SKM-1 treated with dmso at 0.1 percent for 144 hours (cell line): ENCODE data around the gene TLK2.
A peak's percentile ranks its signal among the peaks of the same experiment; 100 is the strongest.
"Not testable (repeated sequence)": the region's sequence is repeated elsewhere in the genome, so short reads cannot be mapped to it uniquely, and the experiment has no call there.

ENCODE experiments used
- DNase-seq: peaks from one replicate; lab custom pipeline; 2025; ENCODE audit not compliant: unreplicated experiment; lab: John Stamatoyannopoulos, UW

The TLK2 gene

GRCh38 chr17:62478424-62478879 lies at the start of gene TLK2:
TSS of gene TLK2 (plus strand) at chr17:62478825. CDS start at chr17:62481126, 2,301 bp downstream.
- DNase-seq = peak; percentile 56

GRCh38 chr17:62435251-62435650 lies 43.4 kb upstream of the TLK2 start:
- DNase-seq = not testable (repeated sequence)

GRCh38 chr17:62441181-62441580 lies 37.4 kb upstream of the TLK2 start:
- not testable (repeated sequence) for DNase-seq

- DNase-seq = no peak
Measured at GRCh38 chr17:62444063-62444462, 34.6 kb upstream of the TLK2 start.

GRCh38 chr17:62445791-62446190 lies 32.8 kb upstream of the TLK2 start:
- not testable (repeated sequence) for DNase-seq

GRCh38 chr17:62452195-62452594 lies 26.4 kb upstream of the TLK2 start:
- DNase-seq = not testable (repeated sequence)

GRCh38 chr17:62453041-62453440 lies 25.6 kb upstream of the TLK2 start:
- not testable (repeated sequence) for DNase-seq

GRCh38 chr17:62453656-62454055 lies 25.0 kb upstream of the TLK2 start:
- not testable (repeated sequence) for DNase-seq

GRCh38 chr17:62454111-62454510 lies 24.5 kb upstream of the TLK2 start:
- not testable (repeated sequence) for DNase-seq

GRCh38 chr17:62456016-62456415 lies 22.6 kb upstream of the TLK2 start:
- DNase-seq = no peak

- not testable (repeated sequence) for DNase-seq
Measured at GRCh38 chr17:62458483-62458882, 20.1 kb upstream of the TLK2 start.

- not testable (repeated sequence) for DNase-seq
Measured at GRCh38 chr17:62464422-62464821, 14.2 kb upstream of the TLK2 start.

GRCh38 chr17:62465271-62465670 lies 13.4 kb upstream of the TLK2 start:
- DNase-seq = not testable (repeated sequence)

GRCh38 chr17:62470666-62471379 lies 7.8 kb upstream of the TLK2 start:
- DNase-seq = not testable (repeated sequence)

GRCh38 chr17:62471380-62471880 lies 7.2 kb upstream of the TLK2 start:
- not testable (repeated sequence) for DNase-seq

GRCh38 chr17:62473030-62473982 lies 5.3 kb upstream of the TLK2 start:
- not testable (repeated sequence) for DNase-seq

GRCh38 chr17:62477111-62477510 lies 1.5 kb upstream of the TLK2 start:
- not testable (repeated sequence) for DNase-seq

GRCh38 chr17:62477718-62478408 lies 762 bp upstream of the TLK2 start:
- DNase-seq = not testable (repeated sequence)

GRCh38 chr17:62478880-62479638 lies 434 bp downstream of the TLK2 start:
- not testable (repeated sequence) for DNase-seq

GRCh38 chr17:62479639-62480258 lies 1.1 kb downstream of the TLK2 start:
- not testable (repeated sequence) for DNase-seq
